GM12878 (cell line): ENCODE measurements around the gene SNPH. TPM values are rescaled to one million over a fixed set of nuclear protein-coding genes. Genes with fewer than 3 reads are reported as not detected.

ENCODE experiments used
- ATAC-seq: fragments of 200-7000 bp; cut with Tn5 transposase; 3 replicates; pipeline ENCODE4 v1.9.1; 2020; ENCODE audit warnings: mild to moderate bottlenecking, moderate library complexity
- BruUV-seq: library from RNA; stranded (reverse); fragments of 400-500 nt; replicated peaks from 2 replicates; lab custom pipeline; 2021; lab: Mats Ljungman, UMichigan
- CTCF ChIA-PET: fragments of 300-600 bp; sonication (Branson Sonifier 250); formaldehyde crosslinking; extraction: SDS; loops from one replicate; lab custom pipeline; 2021; ENCODE audit warnings: inconsistent platforms; lab: Yijun Ruan, JAX
- POLR2A ChIA-PET: fragments of 350-600 bp; formaldehyde crosslinking; extraction: SDS; loops from one replicate; lab custom pipeline; 2021; ENCODE audit warnings: inconsistent platforms; lab: Charles Lee
- RAD21 ChIA-PET: fragments of 300-600 bp; sonication (Branson Sonifier 250); formaldehyde crosslinking; loops from one replicate; lab custom pipeline; 2023; ENCODE audit warnings: antibody characterized with exemption; ENCODE audit not compliant: unreplicated experiment; lab: Charles Lee
- SMC1A ChIA-PET: fragments of 300-600 bp; sonication (Branson Sonifier 250); formaldehyde crosslinking; loops from one replicate; lab custom pipeline; 2023; ENCODE audit not compliant: unreplicated experiment, uncharacterized antibody; lab: Charles Lee
- DNase-seq: peaks from one replicate; pipeline ENCODE4 v3.0.0-alpha.2; 2011; ENCODE audit warnings: low read depth, low spot score
- FAIRE-seq: peaks from 3 replicates; lab custom pipeline; 2011; peaks lifted over from hg19 to GRCh38; lab: Jason Lieb, UNC
- H2AFZ ChIP-seq: 2 replicates; pipeline ENCODE4 v1.6.0; 2011; ENCODE audit warnings: low read depth, low read length, control low read depth; ENCODE audit not compliant: control insufficient read depth
- H3K27ac ChIP-seq: 2 replicates; pipeline ENCODE4 v1.5.1; 2011; ENCODE audit warnings: control low read depth; ENCODE audit not compliant: control insufficient read depth, insufficient read depth
- H3K27me3 ChIP-seq, 2 experiments: replicated peaks in 1 of 2; 2 replicates each; pipeline versions ENCODE4 v1.6.0 to v1.6.1; 2011; ENCODE audit warnings: low read length in 1 of 2; ENCODE audit not compliant: control insufficient read depth in 2 of 2, insufficient read depth in 2 of 2
- H3K36me3 ChIP-seq, 2 experiments: 2 replicates each; pipeline ENCODE4 v1.5.1; 2011; ENCODE audit warnings: low read length in 1 of 2; ENCODE audit not compliant: control insufficient read depth in 2 of 2, insufficient read depth in 2 of 2
- H3K4me1 ChIP-seq: 2 replicates; pipeline ENCODE4 v1.6.1; 2011; ENCODE audit warnings: mild to moderate bottlenecking, low read length, moderate library complexity, mixed read lengths; ENCODE audit not compliant: control insufficient read depth, insufficient read depth
- H3K4me2 ChIP-seq: 2 replicates; pipeline ENCODE4 v1.6.0; 2011; ENCODE audit warnings: control low read depth; ENCODE audit not compliant: control insufficient read depth, insufficient read depth
- H3K4me3 ChIP-seq: fragments of 200-600 bp; sonication (generic); 2 replicates; pipeline ENCODE4 v1.5.1; 2016
- H3K79me2 ChIP-seq: 2 replicates; pipeline ENCODE4 v1.6.0; 2011; ENCODE audit warnings: low read length; ENCODE audit not compliant: control insufficient read depth, insufficient read depth
- H3K9ac ChIP-seq: 2 replicates; pipeline ENCODE4 v1.8.0; 2011; ENCODE audit warnings: low read length, control low read depth, mixed read lengths; ENCODE audit not compliant: control insufficient read depth, insufficient read depth
- H3K9me3 ChIP-seq: replicated peaks from 3 replicates; pipeline ENCODE4 v1.5.1; 2011; ENCODE audit warnings: mild to moderate bottlenecking, low read length; ENCODE audit not compliant: control insufficient read depth, insufficient read depth
- H4K20me1 ChIP-seq: 2 replicates; pipeline ENCODE4 v1.6.0; 2011; ENCODE audit not compliant: control insufficient read depth, insufficient read depth
- BACH1 ChIP-seq: fragments of 450-650 bp; IDR thresholded peaks from 2 replicates; pipeline ENCODE4 v1.6.1; 2017; ENCODE audit warnings: mild to moderate bottlenecking, borderline replicate concordance
- CHD4 ChIP-seq: fragments of 200-600 bp; sonication (generic); IDR thresholded peaks from 2 replicates; pipeline ENCODE4 v1.6.1; 2016; ENCODE audit warnings: mild to moderate bottlenecking
- CTCF ChIP-seq, 3 experiments: IDR thresholded peaks in 2 of 3; conservative IDR thresholded peaks in 1 of 3; 2 replicates each; pipeline ENCODE4 v1.5.1; 2011; ENCODE audit warnings: low read depth in 3 of 3, low read length in 3 of 3, mild to moderate bottlenecking in 3 of 3, control low read depth in 2 of 3, moderate library complexity in 2 of 3, inconsistent platforms in 1 of 3, mixed read lengths in 1 of 3; ENCODE audit not compliant: control insufficient read depth in 2 of 3, insufficient read depth in 1 of 3; ENCODE audit errors: extremely low read depth in 1 of 3
- KLF5 ChIP-seq: fragments of 450-650 bp; IDR thresholded peaks from 2 replicates; pipeline ENCODE4 v1.6.1; 2014; ENCODE audit warnings: mild to moderate bottlenecking; ENCODE audit not compliant: partially characterized antibody
- NR2C2 ChIP-seq: IDR thresholded peaks from 2 replicates; pipeline ENCODE4 v1.6.1; 2011; ENCODE audit warnings: borderline replicate concordance, low read depth; ENCODE audit not compliant: control insufficient read depth, insufficient read length
- SMARCA5 ChIP-seq: fragments of 450-650 bp; IDR thresholded peaks from 2 replicates; pipeline ENCODE4 v1.6.1; 2017; ENCODE audit warnings: mild to moderate bottlenecking
- SRF ChIP-seq, 2 experiments: IDR thresholded peaks; 2 replicates each; pipeline ENCODE4 v1.6.1; 2011; ENCODE audit warnings: low read depth in 2 of 2, low read length in 2 of 2, mild to moderate bottlenecking in 1 of 2, moderate library complexity in 1 of 2
- ZNF592 ChIP-seq: fragments of 450-650 bp; IDR thresholded peaks from 2 replicates; pipeline ENCODE4 v1.6.1; 2017; ENCODE audit warnings: mild to moderate bottlenecking, moderate library complexity
- ZZZ3 ChIP-seq: IDR thresholded peaks from 2 replicates; pipeline ENCODE4 v1.6.1; 2011; ENCODE audit warnings: low read depth; ENCODE audit not compliant: control insufficient read depth, insufficient read length
- WGBS: methylation state at CpG from one replicate; pipeline ENCODE4 v1.1.6; 2016; ENCODE audit warnings: low lambda C conversion rate; ENCODE audit not compliant: insufficient replicate concordance, insufficient coverage; ENCODE audit errors: missing lambda C conversion rate; 5-methylcytosine and 5-hydroxymethylcytosine counted together
- in situ Hi-C: fragments of 300-500 bp; cut with MboI; formaldehyde crosslinking; loops from 9 replicates; pipeline ENCODE4 v1.14.3; 2018; ENCODE audit warnings: mixed read lengths
- intact Hi-C: fragments of 100-400 bp; cut with micrococcal nuclease; formaldehyde crosslinking; loops from one replicate; pipeline ENCODE4 v1.14.2; 2022; ENCODE audit not compliant: unreplicated experiment
- polyA plus RNA-seq, 11 experiments: library from polyadenylated mRNA; depleted of rRNA in 4 of 11; unstranded in 6 of 11; stranded (reverse) in 5 of 11; fragments of >200 nt; fragmentation: Nextera tagmentation in 4 of 11; fragmentation: Illumina TruSeq in 1 of 11; extraction: Ambion mirVana in 4 of 11; extraction: Trizol in 1 of 11; gene quantifications; 1 replicate in 1 of 11; 2 replicates in 10 of 11; pipeline versions ENCODE4 v1.2.1 to v1.2.3, GENCODE V29; 2011 to 2016; ENCODE audit warnings: inconsistent platforms in 2 of 11, missing spikeins in 2 of 11, low read depth in 1 of 11
- total RNA-seq, 4 experiments: library from RNA; depleted of rRNA in 3 of 4; stranded (reverse); fragments of >200 nt in 3 of 4; fragmentation: Illumina TruSeq in 1 of 4; extraction: Trizol in 1 of 4; gene quantifications; 2 replicates each; pipeline versions ENCODE4 v1.2.1 to v1.2.3, GENCODE V29; 2013 to 2021

The SNPH gene
- total and polyA plus RNA-seq, 10 of the 15 experiments (the other 5 are each of a cell fraction or from before 2014, with no cell fraction given): 0.02 to 0.45 (median 0.34) TPM; not detected in 2

- Histone ChIP-seq H3K79me2 (no peaks in the 10 kb centered on the region), H3K36me3 (no peaks in the 10 kb centered on the region), H3K27me3 (no peaks in the 10 kb centered on the region), H3K4me2 (no peak overlapping the region), H3K9me3 (no peaks in the 10 kb centered on the region), H3K4me1 (no peaks in the 10 kb centered on the region), H3K4me3 (no peak overlapping the region), H3K27ac (no peak overlapping the region), H2AFZ (no peak overlapping the region), H4K20me1 (no peaks in the 10 kb centered on the region), H3K9ac (no peak overlapping the region)
- intact Hi-C loops (no loop called here), in situ Hi-C loops (no loop called here)
- ChIA-PET CTCF (no interaction called here), SMC1A (no interaction called here), POLR2A (no interaction called here), RAD21 (no interaction called here)
- DNase-seq: no peak
- FAIRE-seq: no peak
- TF ChIP-seq SMARCA5 (no peak), NR2C2 (no peak), KLF5 (no peak), ZNF592 (no peak)
- ATAC-seq: no peak
- BruUV-seq: no TSS peak
Observed at GRCh38 chr20:1241456-1241855, 24.6 kb upstream of the SNPH start.

- Histone ChIP-seq H3K27ac (no peak overlapping the region), H3K9ac (no peak overlapping the region), H3K9me3 (no peaks in the 10 kb centered on the region), H3K4me3 (no peak overlapping the region), H3K79me2 (no peaks in the 10 kb centered on the region), H4K20me1 (no peaks in the 10 kb centered on the region), H3K4me1 (no peaks in the 10 kb centered on the region), H3K27me3 (no peaks in the 10 kb centered on the region), H3K4me2 (no peak overlapping the region), H2AFZ (no peak overlapping the region), H3K36me3 (no peaks in the 10 kb centered on the region)
- WGBS: 16% methylated on average over 3 of the region's 3 CpGs
- ChIA-PET CTCF (no interaction called here), SMC1A (no interaction called here), RAD21 (no interaction called here), POLR2A (no interaction called here)
- in situ Hi-C loops (no loop called here), intact Hi-C loops (no loop called here)
- ATAC-seq (no peak), DNase-seq (no peak), FAIRE-seq (no peak)
- BruUV-seq: no TSS peak
- TF ChIP-seq BACH1 (no peak), CTCF (IDR thresholded peaks at IDR 0.05 in 2 of 3, conservative IDR thresholded peaks at IDR 0.05 in 1 of 3; ENCODE audit: control insufficient read depth in 2 of 3, extremely low read depth in 1 of 3, insufficient read depth in 1 of 3, low read depth in 3 of 3, low read length in 3 of 3) (no peak), SRF (IDR thresholded peaks at IDR 0.05; ENCODE audit: low read depth in 2 of 2, low read length in 2 of 2) (no peak), CHD4 (no peak), ZZZ3 (no peak)
Observed at GRCh38 chr20:1242099-1242498, 24.0 kb upstream of the SNPH start.
